MM.1S (cell line): ENCODE measurements around the gene YLPM1.
A peak's percentile ranks its signal among the peaks of the same experiment; 100 is the strongest.

ENCODE experiments used
- DNase-seq: peaks from one replicate; pipeline ENCODE4 v3.0.0-alpha.2; 2015
- H2AFZ ChIP-seq: fragments of 300-600 bp; sonication (generic); 2 replicates; pipeline ENCODE4 v1.6.0; 2016; ENCODE audit warnings: antibody characterized with exemption, low read length
- H3F3A ChIP-seq: fragments of 300-600 bp; sonication (generic); 2 replicates; pipeline ENCODE4 v1.6.1; 2016; ENCODE audit warnings: mild to moderate bottlenecking, antibody characterized with exemption, low read length, moderate library complexity, mixed read lengths; ENCODE audit not compliant: insufficient read depth
- H3K27ac ChIP-seq: fragments of 300-600 bp; sonication (generic); 2 replicates; pipeline ENCODE4 v1.5.1; 2016; ENCODE audit warnings: mild to moderate bottlenecking, low read length
- H3K27me3 ChIP-seq: fragments of 300-600 bp; sonication (generic); replicated peaks from 2 replicates; pipeline ENCODE4 v1.6.0; 2016; ENCODE audit warnings: low read length; ENCODE audit not compliant: insufficient read depth
- H3K36me3 ChIP-seq: fragments of 300-600 bp; sonication (generic); replicated peaks from 2 replicates; pipeline ENCODE4 v1.6.1; 2016; ENCODE audit warnings: mild to moderate bottlenecking, low read length, mixed read lengths; ENCODE audit not compliant: insufficient read depth
- H3K4me1 ChIP-seq: fragments of 300-600 bp; sonication (generic); 2 replicates; pipeline ENCODE4 v1.6.1; 2016; ENCODE audit warnings: low read length, mixed read lengths
- H3K4me2 ChIP-seq: fragments of 300-600 bp; sonication (generic); 2 replicates; pipeline ENCODE4 v1.6.0; 2016; ENCODE audit warnings: low read depth, low read length
- H3K4me3 ChIP-seq: fragments of 300-600 bp; sonication (generic); 2 replicates; pipeline ENCODE4 v1.5.1; 2016; ENCODE audit warnings: low read length, mixed read lengths
- H3K79me2 ChIP-seq: fragments of 300-600 bp; sonication (generic); 2 replicates; pipeline ENCODE4 v1.6.1; 2016; ENCODE audit warnings: mixed run types, low read length, mixed read lengths
- H3K9ac ChIP-seq: fragments of 300-600 bp; sonication (generic); 2 replicates; pipeline ENCODE4 v1.6.1; 2016; ENCODE audit warnings: low read length, mixed read lengths
- H3K9me2 ChIP-seq: fragments of 300-600 bp; sonication (generic); replicated peaks from 2 replicates; pipeline ENCODE4 v1.6.1; 2016; ENCODE audit warnings: mild to moderate bottlenecking, low read length, mixed read lengths; ENCODE audit not compliant: insufficient read depth
- H3K9me3 ChIP-seq: fragments of 300-600 bp; sonication (generic); replicated peaks from 2 replicates; pipeline ENCODE4 v1.6.1; 2016; ENCODE audit warnings: mild to moderate bottlenecking, low read length, mixed read lengths; ENCODE audit not compliant: insufficient read depth
- H4K20me1 ChIP-seq: fragments of 300-600 bp; sonication (generic); 2 replicates; pipeline ENCODE4 v1.6.1; 2016; ENCODE audit warnings: mild to moderate bottlenecking, low read length, moderate library complexity, mixed read lengths; ENCODE audit not compliant: insufficient read depth
- EZH2 ChIP-seq: fragments of 300-600 bp; sonication (generic); optimal IDR thresholded peaks from 2 replicates; pipeline ENCODE3; 2017; ENCODE audit warnings: low read depth, mild to moderate bottlenecking, antibody characterized with exemption, low read length, mixed read lengths
- EZH2phosphoT487 ChIP-seq: fragments of 300-600 bp; sonication (generic); IDR thresholded peaks from 2 replicates; pipeline ENCODE4 v1.6.1; 2018; ENCODE audit warnings: antibody characterized with exemption, low read length
- TF ChIP-seq, protein P1 (sequence below): fragments of 300-600 bp; sonication (generic); IDR thresholded peaks from 2 replicates; pipeline ENCODE4 v1.5.1; 2016; ENCODE audit warnings: antibody characterized with exemption, low read length, mixed read lengths

The YLPM1 gene

GRCh38 chr14:74834692-74835392 is 71.7 kb downstream of the YLPM1 start:
- H3K4me1 ChIP-seq: peaks cover 40% of the 10 kb centered on the region
- no peaks in the 10 kb centered on the region for H3K36me3 ChIP-seq
- no peaks in the 10 kb centered on the region for H3K27me3 ChIP-seq
- no peaks in the 10 kb centered on the region for H4K20me1 ChIP-seq
- H3K9me2 ChIP-seq: no peaks in the 10 kb centered on the region
- no peaks in the 10 kb centered on the region for H3K79me2 ChIP-seq
- peaks cover 9% of the 10 kb centered on the region for H3F3A ChIP-seq
- no peak overlapping the region for H2AFZ ChIP-seq
- H3K9ac ChIP-seq: no peak overlapping the region
- peak overlapping the region; percentile 46; the same call in 1 of the 2 replicates for H3K27ac ChIP-seq
- no peak for DNase-seq
- TF ChIP-seq EZH2 (no peak), EZH2phosphoT487 (no peak)
- TF ChIP-seq, protein P1, sequence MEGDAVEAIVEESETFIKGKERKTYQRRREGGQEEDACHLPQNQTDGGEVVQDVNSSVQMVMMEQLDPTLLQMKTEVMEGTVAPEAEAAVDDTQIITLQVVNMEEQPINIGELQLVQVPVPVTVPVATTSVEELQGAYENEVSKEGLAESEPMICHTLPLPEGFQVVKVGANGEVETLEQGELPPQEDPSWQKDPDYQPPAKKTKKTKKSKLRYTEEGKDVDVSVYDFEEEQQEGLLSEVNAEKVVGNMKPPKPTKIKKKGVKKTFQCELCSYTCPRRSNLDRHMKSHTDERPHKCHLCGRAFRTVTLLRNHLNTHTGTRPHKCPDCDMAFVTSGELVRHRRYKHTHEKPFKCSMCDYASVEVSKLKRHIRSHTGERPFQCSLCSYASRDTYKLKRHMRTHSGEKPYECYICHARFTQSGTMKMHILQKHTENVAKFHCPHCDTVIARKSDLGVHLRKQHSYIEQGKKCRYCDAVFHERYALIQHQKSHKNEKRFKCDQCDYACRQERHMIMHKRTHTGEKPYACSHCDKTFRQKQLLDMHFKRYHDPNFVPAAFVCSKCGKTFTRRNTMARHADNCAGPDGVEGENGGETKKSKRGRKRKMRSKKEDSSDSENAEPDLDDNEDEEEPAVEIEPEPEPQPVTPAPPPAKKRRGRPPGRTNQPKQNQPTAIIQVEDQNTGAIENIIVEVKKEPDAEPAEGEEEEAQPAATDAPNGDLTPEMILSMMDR: no peak
- no peak overlapping the region for H3K4me3 ChIP-seq
- H3K4me2 ChIP-seq: peak overlapping the region; percentile 24; the same call in 1 of the 2 replicates
- H3K9me3 ChIP-seq: no peaks in the 10 kb centered on the region

DNA sequence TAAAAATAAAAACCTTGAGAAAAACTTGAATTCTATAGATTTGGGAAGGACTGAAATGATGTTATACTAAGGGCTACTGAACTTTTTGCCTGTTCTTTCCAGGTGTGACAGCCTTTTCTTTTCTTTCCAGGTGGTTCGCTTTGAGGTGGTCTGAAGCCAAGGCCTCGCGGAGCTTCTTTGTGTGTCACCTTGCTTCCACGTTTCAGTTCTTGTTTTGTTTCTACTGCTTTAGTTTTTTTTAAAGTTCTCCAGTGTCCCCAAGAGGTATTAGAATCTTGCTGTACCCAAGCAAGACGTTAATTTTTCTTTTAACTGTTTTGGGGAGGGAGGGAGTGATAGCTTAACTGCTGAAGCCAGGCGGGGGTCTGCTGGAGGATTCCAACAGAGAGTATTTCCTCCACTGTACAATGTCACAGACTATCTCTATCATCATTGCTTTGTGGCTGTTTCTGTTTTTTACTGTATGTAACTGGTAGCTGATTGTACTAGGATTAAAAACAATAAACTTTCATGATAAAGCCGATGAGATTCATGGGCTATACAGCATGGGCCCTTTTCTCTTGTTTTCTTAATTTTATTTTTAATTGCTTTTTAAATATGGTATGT is 72.6 kb downstream of the YLPM1 start:
- Histone ChIP-seq H2AFZ (no peak overlapping the region), H3F3A (peaks cover 15% of the 10 kb centered on the region), H4K20me1 (no peaks in the 10 kb centered on the region), H3K4me1 (peaks cover 49% of the 10 kb centered on the region), H3K9ac (no peak overlapping the region), H3K4me3 (no peak overlapping the region), H3K4me2 (peak overlapping the region; percentile 29), H3K79me2 (no peaks in the 10 kb centered on the region), H3K27me3 (no peaks in the 10 kb centered on the region), H3K9me3 (no peaks in the 10 kb centered on the region), H3K9me2 (no peaks in the 10 kb centered on the region), H3K36me3 (no peaks in the 10 kb centered on the region), H3K27ac (peak overlapping the region; percentile 46; the same call in 1 of the 2 replicates)
- no peak for DNase-seq
- TF ChIP-seq, protein P1: no peak
- no peak for TF ChIP-seq EZH2phosphoT487
- TF ChIP-seq EZH2: no peak

- Histone ChIP-seq H3K4me2 (peak overlapping the region; percentile 29), H3F3A (peaks cover 21% of the 10 kb centered on the region), H4K20me1 (no peaks in the 10 kb centered on the region), H3K9me2 (no peaks in the 10 kb centered on the region), H3K4me1 (peaks cover 56% of the 10 kb centered on the region), H3K9ac (no peak overlapping the region), H3K27me3 (no peaks in the 10 kb centered on the region), H3K4me3 (no peak overlapping the region), H3K79me2 (no peaks in the 10 kb centered on the region), H3K36me3 (no peaks in the 10 kb centered on the region), H2AFZ (no peak overlapping the region), H3K9me3 (no peaks in the 10 kb centered on the region), H3K27ac (peak overlapping the region; percentile 46; the same call in 1 of the 2 replicates)
- TF ChIP-seq EZH2 (no peak), EZH2phosphoT487 (no peak)
- TF ChIP-seq, protein P1: no peak
- DNase-seq: no peak
Observed at GRCh38 chr14:74836251-74836960, 73.3 kb downstream of the YLPM1 start.
